Endodermal cell (in vitro differentiated cells): ENCODE data around the gene DNAH8. TPM values are rescaled to one million over a fixed set of nuclear protein-coding genes. Genes with fewer than 3 reads are reported as not detected.
A peak's percentile ranks its signal among the peaks of the same experiment; 100 is the strongest.

Experiments
- DNase-seq: peaks from one replicate; pipeline ENCODE4 v3.0.0-alpha.2; 2017
- H3K27ac ChIP-seq: 2 replicates; pipeline ENCODE4 v1.5.1; 2013; ENCODE audit warnings: mild to moderate bottlenecking, low read depth, low read length, moderate library complexity
- H3K27me3 ChIP-seq: 2 replicates; pipeline ENCODE4 v1.6.1; 2013; ENCODE audit warnings: mild to moderate bottlenecking, low read length, moderate library complexity; ENCODE audit not compliant: insufficient read depth, control insufficient read depth, poor library complexity, severe bottlenecking
- H3K36me3 ChIP-seq: 2 replicates; pipeline ENCODE4 v1.7.0; 2013; ENCODE audit warnings: mild to moderate bottlenecking, low read length, moderate library complexity; ENCODE audit not compliant: control insufficient read depth, insufficient read depth
- H3K4me1 ChIP-seq: one replicate; pipeline ENCODE4 v1.7.0; 2013; ENCODE audit warnings: low read length; ENCODE audit not compliant: control insufficient read depth, insufficient read depth
- H3K4me3 ChIP-seq: 2 replicates; pipeline ENCODE4 v1.5.1; 2013; ENCODE audit warnings: mild to moderate bottlenecking, low read length, moderate library complexity
- H3K9ac ChIP-seq: 2 replicates; pipeline ENCODE4 v1.6.1; 2013; ENCODE audit warnings: mild to moderate bottlenecking, low read length, moderate library complexity; ENCODE audit not compliant: poor library complexity, severe bottlenecking; ENCODE audit errors: extremely low read depth
- H3K9me3 ChIP-seq: 2 replicates; pipeline ENCODE4 v1.6.1; 2013; ENCODE audit warnings: mild to moderate bottlenecking, low read length, moderate library complexity; ENCODE audit not compliant: control insufficient read depth
- H3K27ac Mint-ChIP-seq: 2 replicates; pipeline ENCODE4 v1.8.0; 2020; ENCODE audit warnings: mixed read lengths
- H3K27me3 Mint-ChIP-seq: 2 replicates; pipeline ENCODE4 v1.8.0; 2021; ENCODE audit warnings: mild to moderate bottlenecking, mixed read lengths; ENCODE audit not compliant: insufficient read depth
- H3K36me3 Mint-ChIP-seq: 2 replicates; pipeline ENCODE4 v1.8.0; 2020; ENCODE audit warnings: low read depth, mixed read lengths
- H3K4me1 Mint-ChIP-seq: 2 replicates; pipeline ENCODE4 v1.8.0; 2020; ENCODE audit warnings: mixed read lengths
- H3K4me3 Mint-ChIP-seq: 2 replicates; pipeline ENCODE4 v1.8.0; 2020; ENCODE audit warnings: mild to moderate bottlenecking, moderate library complexity, mixed read lengths
- H3K9me3 Mint-ChIP-seq: 2 replicates; pipeline ENCODE4 v1.8.0; 2020; ENCODE audit warnings: mild to moderate bottlenecking, mixed read lengths
- WGBS, 2 experiments: methylation state at CpG; one replicate each; pipeline versions ENCODE4 v1.1.5 to v1.1.7; 2013; ENCODE audit warnings: missing lambda C conversion rate in 2 of 2, mixed read lengths in 1 of 2; ENCODE audit not compliant: insufficient coverage in 1 of 2, insufficient read length in 1 of 2; 5-methylcytosine and 5-hydroxymethylcytosine counted together
- total RNA-seq, 2 donors: library from RNA; stranded (reverse); fragmentation: NEBNext Ultra II Directional in 1 of 2; extraction: Animal tissue kit (Norgen Biotek cat#: 25700) in 1 of 2; gene quantifications; 2 replicates in 1 of 2; 3 replicates in 1 of 2; pipeline ENCODE4 v1.2.1, GENCODE V29; 2021
- TF ChIP-seq, protein P1 (sequence below): fragments of 200-600 bp; sonication (generic); conservative IDR thresholded peaks from 2 replicates; pipeline ENCODE4 v1.5.0; 2021; ENCODE audit warnings: antibody characterized with exemption, mild to moderate bottlenecking

The DNAH8 gene
- total RNA-seq, 2 donors from 2014 or later = not detected

DNA sequence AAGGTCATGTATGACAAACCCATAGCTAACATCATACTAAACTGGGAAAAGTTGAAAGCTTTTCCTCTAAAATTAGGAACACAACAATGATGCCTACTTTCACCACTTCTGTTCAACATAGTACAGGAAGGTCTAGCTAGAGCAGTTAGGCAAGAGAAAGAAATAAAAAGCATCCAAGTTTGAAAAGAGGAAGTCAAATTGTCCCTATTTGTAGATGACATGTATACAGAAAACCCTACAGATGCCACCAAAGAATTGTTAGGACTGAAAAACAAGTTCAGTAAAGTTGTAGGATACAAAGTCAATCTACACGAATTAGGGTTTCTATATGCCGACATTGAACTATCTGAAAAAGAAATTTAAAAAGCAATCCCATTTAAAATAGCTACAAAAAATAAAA, 244.0 kb downstream of the DNAH8 start:
- no peak overlapping the region for H3K4me3 ChIP-seq
- H3K36me3 ChIP-seq = no peaks in the 10 kb centered on the region
- peaks cover 6% of the 10 kb centered on the region for H3K9me3 Mint-ChIP-seq
- no peaks in the 10 kb centered on the region for H3K27me3 Mint-ChIP-seq
- H3K4me1 Mint-ChIP-seq = no peaks in the 10 kb centered on the region
- H3K36me3 Mint-ChIP-seq = no peaks in the 10 kb centered on the region
- H3K27ac Mint-ChIP-seq = no peak overlapping the region
- no peaks in the 10 kb centered on the region for H3K4me1 ChIP-seq
- no peak overlapping the region for H3K9ac ChIP-seq
- H3K9me3 ChIP-seq = no peaks in the 10 kb centered on the region
- TF ChIP-seq, protein P1, sequence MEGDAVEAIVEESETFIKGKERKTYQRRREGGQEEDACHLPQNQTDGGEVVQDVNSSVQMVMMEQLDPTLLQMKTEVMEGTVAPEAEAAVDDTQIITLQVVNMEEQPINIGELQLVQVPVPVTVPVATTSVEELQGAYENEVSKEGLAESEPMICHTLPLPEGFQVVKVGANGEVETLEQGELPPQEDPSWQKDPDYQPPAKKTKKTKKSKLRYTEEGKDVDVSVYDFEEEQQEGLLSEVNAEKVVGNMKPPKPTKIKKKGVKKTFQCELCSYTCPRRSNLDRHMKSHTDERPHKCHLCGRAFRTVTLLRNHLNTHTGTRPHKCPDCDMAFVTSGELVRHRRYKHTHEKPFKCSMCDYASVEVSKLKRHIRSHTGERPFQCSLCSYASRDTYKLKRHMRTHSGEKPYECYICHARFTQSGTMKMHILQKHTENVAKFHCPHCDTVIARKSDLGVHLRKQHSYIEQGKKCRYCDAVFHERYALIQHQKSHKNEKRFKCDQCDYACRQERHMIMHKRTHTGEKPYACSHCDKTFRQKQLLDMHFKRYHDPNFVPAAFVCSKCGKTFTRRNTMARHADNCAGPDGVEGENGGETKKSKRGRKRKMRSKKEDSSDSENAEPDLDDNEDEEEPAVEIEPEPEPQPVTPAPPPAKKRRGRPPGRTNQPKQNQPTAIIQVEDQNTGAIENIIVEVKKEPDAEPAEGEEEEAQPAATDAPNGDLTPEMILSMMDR = no peak
- no peak overlapping the region for H3K4me3 Mint-ChIP-seq
- 79% methylated on average over 2 of the region's 2 CpGs; no CpG with 5 or more reads in 1 of the 2 experiments for WGBS, 2 experiments
- DNase-seq = no peak
- no peaks in the 10 kb centered on the region for H3K27me3 ChIP-seq
- no peak overlapping the region for H3K27ac ChIP-seq

GRCh38 chr6:38968702-38969149, 253.6 kb downstream of the DNAH8 start:
- Histone ChIP-seq H3K9ac (no peak overlapping the region), H3K4me3 (no peak overlapping the region), H3K36me3 (no peaks in the 10 kb centered on the region), H3K9me3 (no peaks in the 10 kb centered on the region), H3K27ac (no peak overlapping the region), H3K27me3 (no peaks in the 10 kb centered on the region), H3K4me1 (peaks cover 2% of the 10 kb centered on the region)
- Mint-ChIP-seq H3K27me3 (peaks cover 14% of the 10 kb centered on the region), H3K36me3 (no peaks in the 10 kb centered on the region), H3K4me1 (peaks cover 2% of the 10 kb centered on the region), H3K27ac (no peak overlapping the region), H3K4me3 (no peak overlapping the region), H3K9me3 (peaks cover 6% of the 10 kb centered on the region)
- TF ChIP-seq, protein P1 = no peak
- no peak for DNase-seq

GRCh38 chr6:38973178-38974057, 258.3 kb downstream of the DNAH8 start:
- H3K36me3 Mint-ChIP-seq = no peaks in the 10 kb centered on the region
- no peak for DNase-seq
- peaks cover 27% of the 10 kb centered on the region for H3K27me3 Mint-ChIP-seq
- Histone ChIP-seq H3K36me3 (no peaks in the 10 kb centered on the region), H3K27me3 (no peaks in the 10 kb centered on the region), H3K4me1 (peaks cover 26% of the 10 kb centered on the region), H3K9me3 (no peaks in the 10 kb centered on the region), H3K27ac (no peak overlapping the region), H3K9ac (no peak overlapping the region), H3K4me3 (no peak overlapping the region)
- TF ChIP-seq, protein P1 = peak; percentile 76
- WGBS, 2 experiments = 76 to 84% methylated on average over 5 to 8 of the region's 8 CpGs
- H3K27ac Mint-ChIP-seq = no peak overlapping the region
- peaks cover 42% of the 10 kb centered on the region for H3K4me1 Mint-ChIP-seq
- no peaks in the 10 kb centered on the region for H3K9me3 Mint-ChIP-seq
- H3K4me3 Mint-ChIP-seq = no peak overlapping the region
